Measurements from ENCODE around the gene TTC28.

- TF ChIP-seq CTCF (conservative IDR thresholded peaks at IDR 0.05; ENCODE audit: low read length) (no peak), EZH2phosphoT487 (IDR thresholded peaks at IDR 0.05; ENCODE audit: borderline replicate concordance) (no peak)
Measured at GRCh38 chr22:27961182-27961581, 718.5 kb downstream of the TTC28 start.

All from Loucy (cell line).